AG09309 (cell line): ENCODE results near the gene NLK.

Experiments used
- DNase-seq: peaks from one replicate; pipeline ENCODE4 v3.0.0-alpha.2; 2010; ENCODE audit warnings: low read depth
- H3K4me3 ChIP-seq: 2 replicates; pipeline ENCODE4 v1.5.1; 2011; ENCODE audit warnings: mild to moderate bottlenecking, low read depth, low read length, moderate library complexity; ENCODE audit not compliant: control insufficient read depth
- TF ChIP-seq, protein P1 (sequence below): IDR thresholded peaks from 2 replicates; pipeline ENCODE4 v1.5.1; 2011; ENCODE audit warnings: mild to moderate bottlenecking, low read depth, low read length, inconsistent platforms; ENCODE audit not compliant: insufficient read depth, control insufficient read depth; ENCODE audit errors: missing control alignments

Gene NLK

DNA sequence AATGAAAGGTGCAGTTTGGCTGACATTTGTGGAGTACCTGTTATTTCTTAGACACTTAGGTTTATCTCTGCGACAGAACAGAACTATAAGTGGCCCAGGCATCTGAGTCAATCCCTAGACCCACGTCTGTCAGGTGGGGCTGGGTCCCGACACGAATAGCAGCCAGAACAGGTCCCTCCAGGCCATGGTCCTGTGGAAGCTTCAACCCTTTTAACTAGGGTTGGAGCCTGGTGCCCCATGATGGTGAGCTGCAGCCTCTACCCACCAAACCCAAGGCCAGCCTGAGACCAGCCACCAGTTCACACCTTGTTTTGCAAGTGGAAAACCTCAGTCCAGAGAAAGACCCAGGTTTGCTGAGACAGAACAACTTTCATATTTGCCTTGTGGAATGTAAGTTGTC is 202.0 kb downstream of the NLK start:
- DNase-seq = no peak
- TF ChIP-seq, protein P1, sequence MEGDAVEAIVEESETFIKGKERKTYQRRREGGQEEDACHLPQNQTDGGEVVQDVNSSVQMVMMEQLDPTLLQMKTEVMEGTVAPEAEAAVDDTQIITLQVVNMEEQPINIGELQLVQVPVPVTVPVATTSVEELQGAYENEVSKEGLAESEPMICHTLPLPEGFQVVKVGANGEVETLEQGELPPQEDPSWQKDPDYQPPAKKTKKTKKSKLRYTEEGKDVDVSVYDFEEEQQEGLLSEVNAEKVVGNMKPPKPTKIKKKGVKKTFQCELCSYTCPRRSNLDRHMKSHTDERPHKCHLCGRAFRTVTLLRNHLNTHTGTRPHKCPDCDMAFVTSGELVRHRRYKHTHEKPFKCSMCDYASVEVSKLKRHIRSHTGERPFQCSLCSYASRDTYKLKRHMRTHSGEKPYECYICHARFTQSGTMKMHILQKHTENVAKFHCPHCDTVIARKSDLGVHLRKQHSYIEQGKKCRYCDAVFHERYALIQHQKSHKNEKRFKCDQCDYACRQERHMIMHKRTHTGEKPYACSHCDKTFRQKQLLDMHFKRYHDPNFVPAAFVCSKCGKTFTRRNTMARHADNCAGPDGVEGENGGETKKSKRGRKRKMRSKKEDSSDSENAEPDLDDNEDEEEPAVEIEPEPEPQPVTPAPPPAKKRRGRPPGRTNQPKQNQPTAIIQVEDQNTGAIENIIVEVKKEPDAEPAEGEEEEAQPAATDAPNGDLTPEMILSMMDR = no peak
- no peak overlapping the region for H3K4me3 ChIP-seq
